IMR-90 (cell line): ENCODE data around the gene PCBP3. TPM values are rescaled to one million over a fixed set of nuclear protein-coding genes. Genes with fewer than 3 reads are reported as not detected.

ENCODE experiments used
- ATAC-seq: fragments of 200-7000 bp; cut with Tn5 transposase; 2 replicates; pipeline ENCODE4 v1.9.1; 2020; ENCODE audit warnings: low read depth, mild to moderate bottlenecking, moderate library complexity
- BruUV-seq: library from RNA; stranded (reverse); fragments of 400-500 nt; replicated peaks from 2 replicates; lab custom pipeline; 2021; lab: Mats Ljungman, UMichigan
- CTCF ChIA-PET: fragments of 300-600 bp; formaldehyde crosslinking; extraction: SDS; loops from one replicate; lab custom pipeline; 2021; ENCODE audit warnings: antibody characterized with exemption; lab: Yijun Ruan, JAX
- POLR2A ChIA-PET: fragments of 300-600 bp; sonication (Branson Sonifier 250); formaldehyde crosslinking; loops from one replicate; lab custom pipeline; 2022; ENCODE audit warnings: antibody characterized with exemption; ENCODE audit not compliant: unreplicated experiment; lab: Charles Lee
- DNase-seq: peaks from one replicate; pipeline ENCODE4 v3.0.0; 2013
- H2AFZ ChIP-seq: replicated peaks from 2 replicates; pipeline ENCODE3; 2013; ENCODE audit warnings: low read length, mild to moderate bottlenecking; ENCODE audit not compliant: poor library complexity
- H2AK5ac ChIP-seq: 2 replicates; pipeline ENCODE4 v1.6.1; 2013; ENCODE audit warnings: low read depth, low read length, inconsistent platforms
- H2AK9ac ChIP-seq: replicated peaks from 2 replicates; pipeline ENCODE3; 2013; ENCODE audit warnings: mild to moderate bottlenecking, low read depth, low read length, moderate library complexity; ENCODE audit not compliant: poor library complexity
- H2BK120ac ChIP-seq: 2 replicates; pipeline ENCODE4 v1.6.1; 2013; ENCODE audit warnings: low read depth, low read length, inconsistent platforms
- H2BK15ac ChIP-seq: 3 replicates; pipeline ENCODE4 v1.6.1; 2013; ENCODE audit warnings: low read depth, low read length, inconsistent platforms
- H2BK20ac ChIP-seq: 2 replicates; pipeline ENCODE4 v1.6.1; 2013; ENCODE audit warnings: low read depth, mild to moderate bottlenecking, inconsistent platforms, low read length, moderate library complexity
- H2BK5ac ChIP-seq: 2 replicates; pipeline ENCODE4 v1.6.1; 2013; ENCODE audit warnings: mild to moderate bottlenecking, low read depth, low read length, inconsistent platforms; ENCODE audit not compliant: poor library complexity, severe bottlenecking
- H3K14ac ChIP-seq: replicated peaks from 2 replicates; pipeline ENCODE4 v1.6.1; 2013; ENCODE audit warnings: low read depth, low read length, inconsistent platforms
- H3K18ac ChIP-seq: 2 replicates; pipeline ENCODE4 v1.6.1; 2013; ENCODE audit warnings: low read depth, low read length, control low read depth
- H3K23ac ChIP-seq: 2 replicates; pipeline ENCODE4 v1.6.1; 2013; ENCODE audit warnings: low read depth, low read length, inconsistent platforms
- H3K27ac ChIP-seq: 2 replicates; pipeline ENCODE4 v1.5.1; 2013; ENCODE audit warnings: mild to moderate bottlenecking, control low read depth, low read length; ENCODE audit not compliant: insufficient read depth
- H3K27me3 ChIP-seq: 2 replicates; pipeline ENCODE4 v1.6.1; 2013; ENCODE audit warnings: low read length; ENCODE audit not compliant: control insufficient read depth, insufficient read depth
- H3K36me3 ChIP-seq: 2 replicates; pipeline ENCODE4 v1.6.1; 2013; ENCODE audit warnings: low read length, mixed read lengths; ENCODE audit not compliant: control insufficient read depth, insufficient read depth
- H3K4ac ChIP-seq: 2 replicates; pipeline ENCODE4 v1.6.1; 2013; ENCODE audit warnings: low read depth, low read length, inconsistent platforms
- H3K4me1 ChIP-seq: 2 replicates; pipeline ENCODE4 v1.6.1; 2013; ENCODE audit warnings: low read length, mixed read lengths; ENCODE audit not compliant: control insufficient read depth, insufficient read depth
- H3K4me2 ChIP-seq: 2 replicates; pipeline ENCODE4 v1.6.1; 2013; ENCODE audit warnings: low read depth, mild to moderate bottlenecking, control low read depth, low read length, moderate library complexity
- H3K4me3 ChIP-seq: 2 replicates; pipeline ENCODE4 v1.5.1; 2013; ENCODE audit warnings: low read depth, mild to moderate bottlenecking, control low read depth, low read length, moderate library complexity; ENCODE audit not compliant: insufficient read depth
- H3K56ac ChIP-seq: 2 replicates; pipeline ENCODE4 v1.6.1; 2013; ENCODE audit warnings: low read length, inconsistent platforms; ENCODE audit not compliant: insufficient read depth; ENCODE audit errors: extremely low read depth
- H3K79me1 ChIP-seq, 2 experiments: 2 replicates each; pipeline ENCODE4 v1.6.1; 2013; ENCODE audit warnings: low read length in 2 of 2, inconsistent platforms in 1 of 2, low read depth in 1 of 2
- H3K9ac ChIP-seq: 2 replicates; pipeline ENCODE4 v1.6.1; 2013; ENCODE audit warnings: low read depth, low read length, control low read depth
- H3K9me1 ChIP-seq: 2 replicates; pipeline ENCODE4 v1.6.1; 2013; ENCODE audit warnings: low read length, inconsistent platforms; ENCODE audit not compliant: insufficient read depth
- H3K9me3 ChIP-seq: 2 replicates; pipeline ENCODE4 v1.6.1; 2013; ENCODE audit warnings: low read length; ENCODE audit not compliant: control insufficient read depth, insufficient read depth
- H4K20me1 ChIP-seq: 2 replicates; pipeline ENCODE4 v1.6.1; 2013; ENCODE audit warnings: low read length, inconsistent platforms; ENCODE audit not compliant: insufficient read depth
- H4K5ac ChIP-seq: 2 replicates; pipeline ENCODE4 v1.6.1; 2013; ENCODE audit warnings: mild to moderate bottlenecking, low read depth, low read length, control low read depth
- H4K8ac ChIP-seq, 2 experiments: 2 replicates each; pipeline ENCODE4 v1.6.1; 2013; ENCODE audit warnings: low read depth in 2 of 2, low read length in 2 of 2, control low read depth in 1 of 2, inconsistent platforms in 1 of 2
- H4K91ac ChIP-seq: 2 replicates; pipeline ENCODE4 v1.6.1; 2013; ENCODE audit warnings: low read depth, low read length, inconsistent platforms; ENCODE audit not compliant: insufficient read depth
- BHLHE40 ChIP-seq: fragments of 150-350 bp; IDR thresholded peaks from 2 replicates; pipeline ENCODE4 v1.6.1; 2016; ENCODE audit warnings: mild to moderate bottlenecking, low read depth, low read length
- CEBPB ChIP-seq: IDR thresholded peaks from 2 replicates; pipeline ENCODE4 v1.6.1; 2012; ENCODE audit warnings: low read depth, low read length, improper control_type of control experiment
- CHD1 ChIP-seq: IDR thresholded peaks from 2 replicates; pipeline ENCODE4 v1.6.1; 2012; ENCODE audit warnings: low read depth, low read length, improper control_type of control experiment
- CTCF ChIP-seq: conservative IDR thresholded peaks from 2 replicates; pipeline ENCODE4 v1.5.1; 2012; ENCODE audit warnings: mild to moderate bottlenecking, low read depth, low read length, improper control_type of control experiment
- MAFK ChIP-seq: IDR thresholded peaks from 2 replicates; pipeline ENCODE4 v1.6.1; 2012; ENCODE audit warnings: low read depth, low read length, improper control_type of control experiment
- MAZ ChIP-seq: IDR thresholded peaks from 2 replicates; pipeline ENCODE4 v1.6.1; 2012; ENCODE audit warnings: low read depth, mild to moderate bottlenecking, low read length, improper control_type of control experiment, moderate library complexity, borderline replicate concordance
- MXI1 ChIP-seq: IDR thresholded peaks from 2 replicates; pipeline ENCODE4 v1.6.1; 2012; ENCODE audit warnings: low read depth, mild to moderate bottlenecking, low read length, moderate library complexity, borderline replicate concordance
- NFE2L2 ChIP-seq: fragments of 150-350 bp; IDR thresholded peaks from 2 replicates; pipeline ENCODE4 v1.6.1; 2016; ENCODE audit warnings: low read depth, mild to moderate bottlenecking, low read length
- RAD21 ChIP-seq: IDR thresholded peaks from 2 replicates; pipeline ENCODE4 v1.6.1; 2012; ENCODE audit warnings: low read length, improper control_type of control experiment
- RCOR1 ChIP-seq: IDR thresholded peaks from 2 replicates; pipeline ENCODE4 v1.6.1; 2012; ENCODE audit warnings: mild to moderate bottlenecking, low read length, improper control_type of control experiment; ENCODE audit not compliant: insufficient replicate concordance
- RFX5 ChIP-seq: IDR thresholded peaks from 2 replicates; pipeline ENCODE4 v1.8.0; 2012; ENCODE audit warnings: low read depth, mild to moderate bottlenecking, low read length, moderate library complexity
- WGBS, 2 experiments: methylation state at CpG; one replicate each; pipeline versions ENCODE4 v1.1.5 to v1.1.7; 2013; ENCODE audit warnings: missing lambda C conversion rate in 2 of 2; ENCODE audit not compliant: insufficient read length in 1 of 2; ENCODE audit errors: extremely low coverage in 2 of 2; 5-methylcytosine and 5-hydroxymethylcytosine counted together
- dilution Hi-C: fragments of 300-500 bp; cut with HindIII; formaldehyde crosslinking; loops from one replicate; pipeline ENCODE4 v1.14.3; 2018; ENCODE audit warnings: low sequenced_read_pairs; ENCODE audit not compliant: unreplicated experiment
- in situ Hi-C: fragments of 300-500 bp; cut with MboI; formaldehyde crosslinking; loops from 3 replicates; pipeline ENCODE4 v1.14.3; 2019; ENCODE audit warnings: low sequenced_read_pairs, inconsistent platforms, mixed read lengths
- intact Hi-C: fragments of 100-400 bp; cut with micrococcal nuclease; formaldehyde crosslinking; loops from 2 replicates; pipeline ENCODE4 v1.10.0; 2022
- polyA plus RNA-seq, 3 experiments: library from polyadenylated mRNA; depleted of rRNA; stranded (reverse); fragments of >200 nt; gene quantifications; 2 replicates each; pipeline ENCODE4 v1.2.3, GENCODE V29; 2012; ENCODE audit warnings: low replicate concordance in 1 of 3
- total RNA-seq: library from RNA; depleted of rRNA; stranded (reverse); fragments of >200 nt; gene quantifications from 2 replicates; pipeline ENCODE4 v1.2.3, GENCODE V29; 2012
- TF ChIP-seq, protein P1 (sequence below): fragments of 150-350 bp; IDR thresholded peaks from 2 replicates; pipeline ENCODE4 v1.6.1; 2017; ENCODE audit warnings: mild to moderate bottlenecking, antibody characterized with exemption, low read length, low read depth

Gene PCBP3
- total and polyA plus RNA-seq, 2 of the 4 experiments (the other 2 are of a cell fraction), result 2.9 to 3.9 TPM

DNA sequence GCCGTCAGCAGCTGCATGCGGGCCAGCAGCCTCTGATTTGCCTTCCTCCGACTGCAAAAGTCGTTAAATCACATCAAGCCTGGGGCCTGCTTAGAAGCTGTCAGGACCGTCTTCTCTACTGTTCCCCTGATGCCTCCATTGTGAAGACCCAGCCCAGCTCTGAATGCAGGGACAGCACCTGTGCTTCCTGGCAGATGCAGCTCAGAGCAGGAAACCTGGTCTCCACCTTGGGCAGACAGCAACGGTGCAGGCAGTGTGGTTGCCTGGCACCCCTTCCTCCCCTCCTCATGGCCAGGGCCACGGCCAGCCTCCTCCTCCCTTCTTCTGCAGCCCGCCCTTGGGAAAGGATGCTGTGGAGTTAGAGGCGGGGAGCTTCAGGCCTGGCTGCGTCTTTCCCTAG is 245.7 kb downstream of the PCBP3 start:
- Histone ChIP-seq H3K9me3 (peaks cover 2% of the 10 kb centered on the region; the same call in 1 of the 2 replicates), H3K23ac (no peak overlapping the region; the same call in 1 of the 2 replicates), H2BK15ac (no peak overlapping the region), H3K4me2 (no peak overlapping the region), H3K56ac (no peak overlapping the region), H3K9ac (no peak overlapping the region), H2AFZ (no peak overlapping the region), H4K5ac (no peak overlapping the region), H2BK5ac (no peak overlapping the region), H2BK20ac (no peak overlapping the region), H3K4me1 (peaks cover 14% of the 10 kb centered on the region), H4K8ac (no peak overlapping the region), H3K79me1 (no peaks in the 10 kb centered on the region), H2BK120ac (no peak overlapping the region), H4K20me1 (no peaks in the 10 kb centered on the region; the same call in 1 of the 2 replicates), H3K36me3 (no peaks in the 10 kb centered on the region), H3K18ac (no peak overlapping the region), H3K4ac (no peak overlapping the region), H3K4me3 (no peak overlapping the region), H3K27ac (no peak overlapping the region), H3K14ac (no peak overlapping the region), H4K91ac (no peak overlapping the region), H3K27me3 (peaks cover 21% of the 10 kb centered on the region; the same call in 1 of the 2 replicates), H2AK5ac (no peak overlapping the region), H3K9me1 (peaks cover 4% of the 10 kb centered on the region; the same call in 1 of the 2 replicates), H2AK9ac (no peak overlapping the region)
- ATAC-seq (no peak), DNase-seq (no peak)
- intact Hi-C loops (no loop called here), dilution Hi-C loops (no loop called here), in situ Hi-C loops (no loop called here)
- POLR2A ChIA-PET, result no interaction called here
- CTCF ChIA-PET, result interaction anchor here (0.8 kb wide), 1 partner anchor 27 kb away, joined by 3 read pairs; no protein-coding TSS in a partner anchor
- TF ChIP-seq CHD1 (no peak), CTCF (no peak), MXI1 (no peak), BHLHE40 (no peak), RAD21 (no peak), NFE2L2 (no peak), MAZ (no peak), CEBPB (no peak), RFX5 (no peak), MAFK (no peak), RCOR1 (no peak)
- TF ChIP-seq, protein P1, sequence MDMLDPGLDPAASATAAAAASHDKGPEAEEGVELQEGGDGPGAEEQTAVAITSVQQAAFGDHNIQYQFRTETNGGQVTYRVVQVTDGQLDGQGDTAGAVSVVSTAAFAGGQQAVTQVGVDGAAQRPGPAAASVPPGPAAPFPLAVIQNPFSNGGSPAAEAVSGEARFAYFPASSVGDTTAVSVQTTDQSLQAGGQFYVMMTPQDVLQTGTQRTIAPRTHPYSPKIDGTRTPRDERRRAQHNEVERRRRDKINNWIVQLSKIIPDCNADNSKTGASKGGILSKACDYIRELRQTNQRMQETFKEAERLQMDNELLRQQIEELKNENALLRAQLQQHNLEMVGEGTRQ, result no peak
- no TSS peak for BruUV-seq
- 73% methylated on average over 6 of the region's 10 CpGs; no CpG with 5 or more reads in 1 of the 2 experiments for WGBS, 2 experiments
